A673 (cell line): Measurements from ENCODE around the gene CEP112. TPM values are rescaled to one million over a fixed set of nuclear protein-coding genes. Genes with fewer than 3 reads are reported as not detected.

Experiments used
- BruUV-seq: library from RNA; stranded (reverse); fragments of 400-500 nt; replicated peaks from 2 replicates; lab custom pipeline; 2021; lab: Mats Ljungman, UMichigan
- CTCF ChIA-PET: fragments of 300-600 bp; sonication (Branson Sonifier 250); formaldehyde crosslinking; loops from one replicate; lab custom pipeline; 2022; ENCODE audit warnings: antibody characterized with exemption; lab: Charles Lee
- POLR2A ChIA-PET: fragments of 300-600 bp; sonication (Branson Sonifier 250); formaldehyde crosslinking; loops from one replicate; lab custom pipeline; 2022; ENCODE audit warnings: antibody characterized with exemption; ENCODE audit not compliant: low non-redundant PET; lab: Charles Lee
- DNase-seq: peaks from one replicate; pipeline ENCODE4 v3.0.0-alpha.2; 2015; ENCODE audit warnings: low spot score
- H3K27ac ChIP-seq: fragments of 200-600 bp; sonication (generic); 2 replicates; pipeline ENCODE4 v1.5.1; 2016; ENCODE audit warnings: mixed run types, low read depth, mild to moderate bottlenecking, mixed read lengths, antibody characterized with exemption, low read length; ENCODE audit not compliant: poor library complexity, severe bottlenecking
- H3K27me3 ChIP-seq: fragments of 200-600 bp; sonication (generic); replicated peaks from 2 replicates; pipeline ENCODE4 v1.6.1; 2017; ENCODE audit warnings: mixed run types, low read depth, mild to moderate bottlenecking, mixed read lengths, antibody characterized with exemption, low read length; ENCODE audit not compliant: insufficient read depth, poor library complexity
- H3K36me3 ChIP-seq: fragments of 200-600 bp; sonication (generic); 2 replicates; pipeline ENCODE4 v1.6.1; 2016; ENCODE audit warnings: mixed run types, mild to moderate bottlenecking, mixed read lengths, antibody characterized with exemption, low read length; ENCODE audit not compliant: insufficient read depth, poor library complexity, severe bottlenecking
- H3K4me1 ChIP-seq: fragments of 200-600 bp; sonication (generic); 2 replicates; pipeline ENCODE4 v1.6.1; 2017; ENCODE audit warnings: mixed run types, mild to moderate bottlenecking, mixed read lengths, antibody characterized with exemption, low read length; ENCODE audit not compliant: insufficient read depth, poor library complexity, severe bottlenecking
- H3K4me3 ChIP-seq: fragments of 200-600 bp; sonication (generic); 2 replicates; pipeline ENCODE4 v1.5.1; 2016; ENCODE audit warnings: low read depth, mixed run types, mild to moderate bottlenecking, mixed read lengths, low read length; ENCODE audit not compliant: poor library complexity, severe bottlenecking
- H3K9me3 ChIP-seq: fragments of 200-600 bp; sonication (generic); 2 replicates; pipeline ENCODE4 v1.6.1; 2016; ENCODE audit warnings: mixed run types, low read depth, mild to moderate bottlenecking, mixed read lengths, antibody characterized with exemption, low read length; ENCODE audit not compliant: poor library complexity, severe bottlenecking
- EZH2 ChIP-seq: fragments of 200-600 bp; sonication (generic); IDR thresholded peaks from 2 replicates; pipeline ENCODE4 v1.6.1; 2017; ENCODE audit warnings: borderline replicate concordance, low read depth, mild to moderate bottlenecking, mixed read lengths, antibody characterized with exemption, low read length; ENCODE audit not compliant: poor library complexity, severe bottlenecking
- intact Hi-C: fragments of 100-400 bp; cut with micrococcal nuclease; formaldehyde crosslinking; loops from one replicate; pipeline ENCODE4 v1.10.0; 2022; ENCODE audit not compliant: unreplicated experiment
- total RNA-seq: library from RNA; stranded (reverse); gene quantifications from 2 replicates; pipeline ENCODE4 v1.2.3, GENCODE V29; 2021
- TF ChIP-seq, protein P1 (sequence below): fragments of 300-800, 200-600 bp; sonication (generic); conservative IDR thresholded peaks from 2 replicates; pipeline ENCODE4 v1.5.1; 2017; ENCODE audit warnings: low read depth, mild to moderate bottlenecking, antibody characterized with exemption, low read length, moderate library complexity, mixed read lengths

Gene CEP112
- total RNA-seq, 1 experiment from 2014 or later: 27.2 TPM

DNA sequence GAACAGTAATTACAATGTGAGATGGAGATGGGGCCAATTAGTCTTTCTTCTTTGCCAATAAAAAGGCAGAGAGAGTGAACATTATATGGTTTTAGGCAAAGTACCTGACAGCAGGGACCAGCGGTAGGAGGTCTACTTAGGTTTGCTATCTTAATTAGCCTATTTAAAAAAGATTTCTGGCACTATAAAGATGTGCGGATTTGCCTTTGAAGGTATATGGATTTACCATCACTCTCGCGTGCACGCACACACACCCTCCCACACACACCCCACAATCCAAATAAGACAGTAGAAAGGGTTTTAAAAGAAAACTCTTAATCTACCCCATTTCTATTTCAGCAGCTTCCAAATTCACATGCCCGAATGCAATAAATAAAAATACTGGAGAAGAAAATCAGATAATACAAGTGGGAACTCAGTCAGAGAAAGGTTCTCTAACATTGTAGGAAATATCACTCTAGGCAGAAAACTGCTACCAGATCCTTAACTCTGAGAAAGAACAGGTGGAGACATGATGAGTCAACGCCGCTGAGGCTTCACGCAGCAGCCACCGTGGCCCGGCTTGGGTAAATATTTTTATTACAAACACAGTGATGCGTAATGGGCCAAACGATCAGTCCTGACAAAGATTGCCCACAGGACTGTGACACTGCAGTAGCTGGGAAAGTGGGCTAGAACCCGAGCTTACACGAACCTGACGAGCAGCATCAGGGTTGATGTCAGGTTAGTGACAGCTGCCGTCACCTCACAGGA, 563.9 kb downstream of the CEP112 start:
- no peaks in the 10 kb centered on the region for H3K9me3 ChIP-seq
- H3K27me3 ChIP-seq: no peaks in the 10 kb centered on the region
- intact Hi-C loops: no loop called here
- H3K4me3 ChIP-seq: no peak overlapping the region
- no peak overlapping the region for H3K27ac ChIP-seq
- BruUV-seq: no TSS peak
- no peaks in the 10 kb centered on the region for H3K4me1 ChIP-seq
- POLR2A ChIA-PET: no interaction called here
- CTCF ChIA-PET: no interaction called here
- no peak for DNase-seq
- no peaks in the 10 kb centered on the region for H3K36me3 ChIP-seq
- TF ChIP-seq, protein P1, sequence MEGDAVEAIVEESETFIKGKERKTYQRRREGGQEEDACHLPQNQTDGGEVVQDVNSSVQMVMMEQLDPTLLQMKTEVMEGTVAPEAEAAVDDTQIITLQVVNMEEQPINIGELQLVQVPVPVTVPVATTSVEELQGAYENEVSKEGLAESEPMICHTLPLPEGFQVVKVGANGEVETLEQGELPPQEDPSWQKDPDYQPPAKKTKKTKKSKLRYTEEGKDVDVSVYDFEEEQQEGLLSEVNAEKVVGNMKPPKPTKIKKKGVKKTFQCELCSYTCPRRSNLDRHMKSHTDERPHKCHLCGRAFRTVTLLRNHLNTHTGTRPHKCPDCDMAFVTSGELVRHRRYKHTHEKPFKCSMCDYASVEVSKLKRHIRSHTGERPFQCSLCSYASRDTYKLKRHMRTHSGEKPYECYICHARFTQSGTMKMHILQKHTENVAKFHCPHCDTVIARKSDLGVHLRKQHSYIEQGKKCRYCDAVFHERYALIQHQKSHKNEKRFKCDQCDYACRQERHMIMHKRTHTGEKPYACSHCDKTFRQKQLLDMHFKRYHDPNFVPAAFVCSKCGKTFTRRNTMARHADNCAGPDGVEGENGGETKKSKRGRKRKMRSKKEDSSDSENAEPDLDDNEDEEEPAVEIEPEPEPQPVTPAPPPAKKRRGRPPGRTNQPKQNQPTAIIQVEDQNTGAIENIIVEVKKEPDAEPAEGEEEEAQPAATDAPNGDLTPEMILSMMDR: no peak
- no peak for TF ChIP-seq EZH2

DNA sequence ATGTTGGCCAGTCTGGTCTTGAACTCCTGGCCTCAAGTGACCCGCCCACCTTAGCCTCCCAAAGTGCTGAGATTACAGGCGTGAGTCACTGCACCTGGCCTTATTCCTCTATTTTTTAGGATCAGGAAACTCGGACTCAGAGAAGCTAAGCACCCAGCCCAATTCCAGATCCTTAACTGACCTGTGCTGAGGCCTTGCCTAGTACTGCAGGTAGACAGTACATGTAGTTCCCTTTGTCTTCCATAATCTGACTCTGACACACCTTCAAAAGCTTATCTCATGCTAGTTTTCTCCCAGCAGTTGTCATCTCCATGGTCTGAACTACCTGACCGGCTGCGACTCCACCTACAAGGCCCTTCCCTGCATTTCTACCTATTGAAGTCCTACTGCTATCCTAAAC, 564.8 kb downstream of the CEP112 start:
- TF ChIP-seq EZH2: no peak
- TF ChIP-seq, protein P1: no peak
- H3K27me3 ChIP-seq: no peaks in the 10 kb centered on the region
- no TSS peak for BruUV-seq
- ChIA-PET POLR2A (no interaction called here), CTCF (no interaction called here)
- intact Hi-C loops: no loop called here
- H3K36me3 ChIP-seq: no peaks in the 10 kb centered on the region
- no peak overlapping the region for H3K27ac ChIP-seq
- H3K9me3 ChIP-seq: no peaks in the 10 kb centered on the region
- no peaks in the 10 kb centered on the region for H3K4me1 ChIP-seq
- DNase-seq: no peak
- H3K4me3 ChIP-seq: no peak overlapping the region

DNA sequence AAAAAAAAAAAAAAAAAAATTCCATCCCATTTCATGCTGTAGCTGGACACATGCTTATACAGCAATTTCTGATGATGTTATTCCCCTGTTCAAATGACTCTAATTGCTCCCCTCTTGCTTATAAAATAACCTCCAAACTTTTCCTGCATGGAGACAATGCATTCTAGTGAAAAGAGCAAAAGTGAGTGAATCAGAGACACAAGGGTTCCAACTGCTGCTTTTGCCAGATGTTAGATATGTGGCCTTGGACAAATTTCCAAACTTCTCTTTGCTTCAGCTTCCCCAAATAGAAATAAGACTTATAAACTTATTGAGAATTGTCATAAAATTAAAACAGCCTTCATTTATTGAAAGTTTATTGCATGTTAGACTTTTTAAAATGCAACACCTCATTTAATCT, 565.5 kb downstream of the CEP112 start:
- H3K4me3 ChIP-seq: no peak overlapping the region
- TF ChIP-seq, protein P1: no peak
- TF ChIP-seq EZH2: no peak
- no peaks in the 10 kb centered on the region for H3K27me3 ChIP-seq
- intact Hi-C loops: no loop called here
- no peaks in the 10 kb centered on the region for H3K4me1 ChIP-seq
- BruUV-seq: no TSS peak
- no peak overlapping the region for H3K27ac ChIP-seq
- H3K9me3 ChIP-seq: no peaks in the 10 kb centered on the region
- DNase-seq: no peak
- ChIA-PET CTCF (no interaction called here), POLR2A (no interaction called here)
- no peaks in the 10 kb centered on the region for H3K36me3 ChIP-seq
